ENCODE data around the gene RNF214. TPM values are rescaled to one million over a fixed set of nuclear protein-coding genes. Genes with fewer than 3 reads are reported as not detected.

The RNF214 gene
- total and polyA plus RNA-seq, 2 of the 4 experiments (the other 2 are of a cell fraction): 7.9 to 14.8 TPM

DNA sequence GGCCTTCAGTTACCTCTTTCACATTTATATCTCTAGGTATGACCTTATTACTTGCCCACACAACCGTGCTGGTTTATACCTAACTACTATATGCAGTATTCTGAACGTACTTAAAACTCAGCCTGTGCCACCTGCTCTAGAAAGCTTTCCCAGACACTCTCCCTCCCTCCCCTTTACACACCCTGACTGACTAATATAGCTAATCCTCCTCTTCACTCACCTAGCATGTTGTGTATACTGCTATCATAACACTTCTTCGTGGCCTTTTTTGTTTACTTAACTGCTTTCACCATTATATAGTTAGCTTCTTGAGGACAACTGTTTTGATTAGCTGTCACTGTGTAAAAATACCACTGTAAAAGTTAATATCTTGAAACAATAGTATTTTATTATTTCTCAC lies 23.5 kb downstream of the RNF214 start:
- intact Hi-C loops (cut with micrococcal nuclease): no loop called here
- WGBS, 2 experiments (ENCODE audit: extremely low coverage in 2 of 2, insufficient read length in 1 of 2): 75% methylated on average over 2 of the region's 3 CpGs; no CpG with 5 or more reads in 1 of the 2 experiments
- CTCF ChIA-PET: no interaction called here

More for the DNA sequence above, 23.5 kb downstream of the RNF214 start:
- Histone ChIP-seq H2BK15ac (ENCODE audit: low read depth, low read length) (no peak overlapping the region), H3K14ac (replicated peaks; ENCODE audit: low read depth, low read length) (no peak overlapping the region), H2AK5ac (ENCODE audit: low read depth, low read length) (no peak overlapping the region), H3K79me1 (ENCODE audit: low read depth in 1 of 2, low read length in 2 of 2) (peaks cover 6 to 10% of the 10 kb centered on the region in 2 experiments; a peak in 3 of 4 replicates), H3K18ac (ENCODE audit: low read depth, low read length) (no peak overlapping the region), H4K91ac (ENCODE audit: insufficient read depth, low read depth, low read length) (no peak overlapping the region), H3K27ac (ENCODE audit: insufficient read depth, low read length) (no peak overlapping the region), H4K8ac (ENCODE audit: low read depth in 2 of 2, low read length in 2 of 2) (no peak overlapping the region), H3K4me2 (ENCODE audit: low read depth, low read length) (no peak overlapping the region), H2BK5ac (ENCODE audit: low read depth, low read length, poor library complexity, severe bottlenecking) (no peak overlapping the region), H2AK9ac (replicated peaks; ENCODE audit: low read depth, low read length, poor library complexity) (no peak overlapping the region), H2BK20ac (ENCODE audit: low read depth, low read length) (no peak overlapping the region), H3K9me1 (ENCODE audit: insufficient read depth, low read length) (no peaks in the 10 kb centered on the region; the same call in 1 of the 2 replicates), H4K5ac (ENCODE audit: low read depth, low read length) (no peak overlapping the region), H3K23ac (ENCODE audit: low read depth, low read length) (no peak overlapping the region), H2BK120ac (ENCODE audit: low read depth, low read length) (no peak overlapping the region), H3K27me3 (ENCODE audit: control insufficient read depth, insufficient read depth, low read length) (no peaks in the 10 kb centered on the region), H4K20me1 (ENCODE audit: insufficient read depth, low read length) (0 out of 2 replicates have a peak, but pooled peaks cover 3% of the 10 kb centered on the region), H3K4ac (ENCODE audit: low read depth, low read length) (no peak overlapping the region), H2AFZ (replicated peaks; ENCODE audit: low read length, poor library complexity) (no peak overlapping the region), H3K4me3 (ENCODE audit: insufficient read depth, low read depth, low read length) (no peak overlapping the region), H3K36me3 (ENCODE audit: control insufficient read depth, insufficient read depth, low read length) (peaks cover 5% of the 10 kb centered on the region), H3K9me3 (ENCODE audit: control insufficient read depth, insufficient read depth, low read length) (no peaks in the 10 kb centered on the region), H3K9ac (ENCODE audit: low read depth, low read length) (no peak overlapping the region), H3K56ac (ENCODE audit: extremely low read depth, insufficient read depth, low read length) (no peak overlapping the region), H3K4me1 (ENCODE audit: control insufficient read depth, insufficient read depth, low read length) (peaks cover 2% of the 10 kb centered on the region; the same call in 1 of the 2 replicates)
- TF ChIP-seq SMC3 (IDR thresholded peaks at IDR 0.05; ENCODE audit: low read depth, low read length) (no peak), CEBPB (IDR thresholded peaks at IDR 0.05; ENCODE audit: low read depth, low read length) (no peak), RAD21 (IDR thresholded peaks at IDR 0.05; ENCODE audit: low read length) (no peak), FOS (IDR thresholded peaks at IDR 0.05; ENCODE audit: low read depth, low read length) (no peak), POLR2A (IDR thresholded peaks at IDR 0.05; ENCODE audit: low read depth, low read length) (no peak), USF2 (IDR thresholded peaks at IDR 0.05; ENCODE audit: low read depth, low read length) (no peak), CHD1 (IDR thresholded peaks at IDR 0.05; ENCODE audit: low read depth, low read length) (no peak), MAZ (IDR thresholded peaks at IDR 0.05; ENCODE audit: borderline replicate concordance, low read depth, low read length) (no peak), BHLHE40 (IDR thresholded peaks at IDR 0.05; ENCODE audit: low read depth, low read length) (no peak), NFE2L2 (IDR thresholded peaks at IDR 0.05; ENCODE audit: low read depth, low read length) (no peak), ELK1 (IDR thresholded peaks at IDR 0.05; ENCODE audit: borderline replicate concordance, low read depth, low read length) (no peak), RCOR1 (IDR thresholded peaks at IDR 0.05; ENCODE audit: insufficient replicate concordance, low read length) (no peak), RFX5 (IDR thresholded peaks at IDR 0.05; ENCODE audit: low read depth, low read length) (no peak), MXI1 (IDR thresholded peaks at IDR 0.05; ENCODE audit: borderline replicate concordance, low read depth, low read length) (no peak), MAFK (IDR thresholded peaks at IDR 0.05; ENCODE audit: low read depth, low read length) (no peak)
- TF ChIP-seq, protein P1, sequence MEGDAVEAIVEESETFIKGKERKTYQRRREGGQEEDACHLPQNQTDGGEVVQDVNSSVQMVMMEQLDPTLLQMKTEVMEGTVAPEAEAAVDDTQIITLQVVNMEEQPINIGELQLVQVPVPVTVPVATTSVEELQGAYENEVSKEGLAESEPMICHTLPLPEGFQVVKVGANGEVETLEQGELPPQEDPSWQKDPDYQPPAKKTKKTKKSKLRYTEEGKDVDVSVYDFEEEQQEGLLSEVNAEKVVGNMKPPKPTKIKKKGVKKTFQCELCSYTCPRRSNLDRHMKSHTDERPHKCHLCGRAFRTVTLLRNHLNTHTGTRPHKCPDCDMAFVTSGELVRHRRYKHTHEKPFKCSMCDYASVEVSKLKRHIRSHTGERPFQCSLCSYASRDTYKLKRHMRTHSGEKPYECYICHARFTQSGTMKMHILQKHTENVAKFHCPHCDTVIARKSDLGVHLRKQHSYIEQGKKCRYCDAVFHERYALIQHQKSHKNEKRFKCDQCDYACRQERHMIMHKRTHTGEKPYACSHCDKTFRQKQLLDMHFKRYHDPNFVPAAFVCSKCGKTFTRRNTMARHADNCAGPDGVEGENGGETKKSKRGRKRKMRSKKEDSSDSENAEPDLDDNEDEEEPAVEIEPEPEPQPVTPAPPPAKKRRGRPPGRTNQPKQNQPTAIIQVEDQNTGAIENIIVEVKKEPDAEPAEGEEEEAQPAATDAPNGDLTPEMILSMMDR (conservative IDR thresholded peaks at IDR 0.05; ENCODE audit: low read depth, low read length): no peak
- POLR2A ChIA-PET (ENCODE audit: unreplicated experiment): no interaction called here
- no peak for DNase-seq
- BruUV-seq (replicated peaks): no TSS peak
- dilution Hi-C loops (cut with HindIII; ENCODE audit: low sequenced_read_pairs, unreplicated experiment) (no loop called here), in situ Hi-C loops (cut with MboI; ENCODE audit: low sequenced_read_pairs) (no loop called here)
- ATAC-seq (ENCODE audit: low read depth): no peak
